HG03066 (cell line): ENCODE results near the gene PDIA4.
A peak's percentile ranks its signal among the peaks of the same experiment; 100 is the strongest.
"Not testable (repeated sequence)": the region's sequence is repeated elsewhere in the genome, so short reads cannot be mapped to it uniquely, and the experiment has no call there.

Source experiments
- ATAC-seq: cut with Tn5 transposase; IDR thresholded peaks from one replicate; pipeline ENCODE4 v1.9.1; 2021; ENCODE audit warnings: low read depth; ENCODE audit not compliant: unreplicated experiment

PDIA4 gene

DNA sequence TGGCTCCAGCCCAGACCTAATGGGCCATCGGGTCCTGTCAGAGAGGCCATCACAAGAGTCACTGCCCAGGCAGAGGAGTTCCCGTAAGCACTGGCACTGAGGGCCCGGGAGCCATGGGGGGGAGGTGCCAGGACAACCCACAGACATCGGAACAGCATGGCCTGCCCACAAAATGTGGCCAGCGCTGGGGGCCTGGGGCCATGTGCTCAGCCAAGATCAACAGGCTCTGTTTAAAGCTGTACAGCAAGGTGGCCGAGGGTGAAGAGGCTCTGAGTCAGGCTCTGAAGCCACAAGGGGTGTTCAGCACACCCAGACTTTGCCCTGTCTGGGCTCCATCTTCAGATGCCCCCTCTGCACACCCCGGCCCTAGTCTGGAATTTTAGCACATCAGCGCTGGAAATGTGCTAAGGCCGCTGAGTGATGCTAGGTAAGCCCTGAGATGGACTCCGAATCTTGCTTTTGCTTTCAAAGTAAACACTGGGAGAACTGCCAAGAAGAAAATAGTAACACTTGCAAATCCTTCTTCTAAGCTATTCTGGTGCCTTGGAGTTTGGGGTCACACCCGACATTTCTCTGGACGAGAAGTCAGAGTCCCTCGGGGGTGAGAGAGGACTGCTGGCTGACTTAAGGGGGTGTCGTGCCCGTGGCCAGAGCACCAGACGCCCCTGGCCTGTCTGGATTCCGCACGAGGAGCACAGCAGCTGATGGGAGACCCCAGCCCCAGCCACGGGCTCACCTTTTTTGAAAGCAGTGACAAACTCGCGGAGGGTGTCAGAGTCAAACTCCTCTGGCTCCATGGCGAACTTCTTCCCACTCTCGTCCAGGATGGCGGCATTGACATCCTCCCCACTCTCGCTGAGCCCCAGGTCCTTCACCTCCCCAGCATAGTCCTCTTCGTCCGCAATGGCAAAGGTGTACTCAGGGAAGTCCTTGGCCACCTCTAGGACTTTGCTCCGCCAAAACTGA is 23.6 kb downstream of the PDIA4 start:
- ATAC-seq, result no peak

- ATAC-seq, result no peak
These were observed 24.6 kb downstream of the PDIA4 start for GRCh38 chr7:149003560-149004305.

GRCh38 chr7:149003018-149003417 is 25.3 kb downstream of the PDIA4 start:
- ATAC-seq, result no peak

DNA sequence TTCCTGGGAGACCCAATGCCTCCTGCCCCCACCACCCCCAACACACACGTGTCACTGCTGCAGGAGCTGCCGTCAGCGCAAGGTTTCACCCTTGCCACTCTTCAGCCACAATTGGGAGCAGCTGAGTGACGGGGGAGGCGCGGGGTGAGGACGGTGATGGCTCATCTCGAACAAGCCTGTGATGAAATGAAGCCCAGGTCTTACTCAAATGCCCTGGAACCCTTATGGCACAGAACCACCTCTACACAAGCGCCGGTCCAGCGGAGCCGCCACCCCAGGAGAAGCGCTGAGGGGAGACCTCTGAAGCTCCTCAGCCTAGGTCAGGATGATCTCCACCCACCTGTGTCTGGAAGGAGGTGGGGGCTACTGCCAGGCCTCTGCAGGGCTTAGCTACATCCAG is 25.7 kb downstream of the PDIA4 start:
- ATAC-seq, result no peak

DNA sequence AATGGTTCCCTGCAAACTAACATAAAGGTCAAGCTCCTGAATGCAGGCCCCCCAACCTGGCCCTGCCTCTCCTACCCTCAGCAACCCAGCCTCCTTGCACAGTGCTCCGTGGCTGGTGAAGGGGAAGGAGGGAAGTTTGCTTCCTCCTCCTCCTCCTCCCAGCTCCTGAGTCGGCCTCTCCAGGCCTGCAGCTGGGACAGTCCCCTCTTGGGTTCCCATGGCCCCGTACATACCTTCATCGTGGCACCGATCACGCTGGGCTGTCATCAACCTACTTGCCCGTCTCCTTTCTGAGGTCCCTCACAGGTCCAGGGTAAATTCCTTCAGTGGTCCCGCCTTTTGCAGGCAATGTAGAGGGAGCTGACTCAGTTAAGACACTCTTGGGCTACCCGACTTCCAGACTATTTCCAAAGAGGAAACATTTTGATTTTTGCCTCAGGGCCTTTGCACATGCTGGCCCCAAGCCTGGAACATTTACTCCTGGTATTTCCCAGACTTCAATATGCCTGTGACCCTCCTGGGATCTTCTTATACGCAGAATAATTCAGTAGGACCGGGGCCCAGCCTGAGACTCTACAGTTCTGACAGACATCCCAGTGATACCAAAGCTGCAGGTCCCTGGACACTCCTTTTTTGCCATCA is 26.8 kb downstream of the PDIA4 start:
- no peak for ATAC-seq

DNA sequence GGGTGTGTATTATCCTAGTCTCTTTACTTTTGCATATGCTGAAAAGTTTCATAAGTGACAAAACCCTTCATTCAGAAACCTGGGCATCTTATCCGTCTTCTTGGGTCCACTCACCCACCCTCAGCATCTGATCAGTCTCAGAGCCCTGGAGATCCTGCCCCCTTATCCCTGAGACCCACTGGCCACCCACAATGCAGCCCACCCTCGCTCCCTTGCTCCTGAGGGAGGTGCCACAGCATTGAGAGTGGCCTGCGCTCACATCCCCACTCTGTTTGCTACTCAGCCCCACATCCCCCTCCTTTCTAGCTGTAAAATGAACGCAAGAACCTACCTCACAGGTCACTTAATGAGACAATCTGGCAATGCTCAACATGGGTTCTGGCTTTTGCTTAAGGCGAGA is 27.3 kb downstream of the PDIA4 start:
- ATAC-seq, result no peak

DNA sequence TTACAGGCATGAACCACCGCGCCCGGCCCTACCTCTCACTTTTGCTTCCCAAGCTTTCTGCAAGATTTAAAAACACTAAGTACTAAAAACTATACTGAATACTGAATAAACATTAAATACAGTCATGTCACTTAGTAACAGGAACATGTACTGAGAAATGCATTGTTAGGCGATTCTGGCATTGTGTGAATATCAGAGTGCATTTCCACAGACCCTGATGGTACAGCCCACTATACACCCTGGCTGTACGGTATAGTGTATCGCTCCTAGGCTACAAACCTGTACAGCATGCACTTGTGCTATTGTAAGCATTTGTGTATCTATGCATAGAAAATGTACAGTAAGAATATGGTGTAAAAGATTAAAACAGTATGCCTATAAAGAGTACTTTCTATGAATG is 29.1 kb downstream of the PDIA4 start:
- no peak for ATAC-seq

DNA sequence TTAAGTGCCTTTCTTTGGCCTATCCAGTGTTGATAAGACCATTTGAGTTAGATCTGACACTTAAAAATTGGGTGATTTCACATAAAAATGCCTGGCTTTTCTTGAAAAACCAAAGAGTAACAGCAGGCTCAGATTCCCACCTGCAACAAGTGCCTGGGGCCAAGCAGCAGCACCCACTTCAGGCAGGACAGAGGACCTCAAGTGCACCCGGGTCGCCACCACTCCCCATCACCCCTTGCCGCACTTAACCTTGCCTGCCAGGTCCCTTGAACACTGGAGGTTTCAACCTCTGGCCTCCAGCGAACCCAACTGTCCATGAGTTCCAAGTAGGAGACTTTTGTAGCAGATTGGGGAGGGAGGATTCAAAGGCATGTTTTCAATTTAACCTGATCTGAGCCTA is 30.8 kb downstream of the PDIA4 start:
- ATAC-seq, result no peak

GRCh38 chr7:148994576-148994975 is 33.7 kb downstream of the PDIA4 start:
- no peak for ATAC-seq

- ATAC-seq, result no peak
These were observed 35.1 kb downstream of the PDIA4 start for GRCh38 chr7:148993193-148993592.

- no peak for ATAC-seq
These were observed 36.8 kb downstream of the PDIA4 start for GRCh38 chr7:148991536-148991935.

DNA sequence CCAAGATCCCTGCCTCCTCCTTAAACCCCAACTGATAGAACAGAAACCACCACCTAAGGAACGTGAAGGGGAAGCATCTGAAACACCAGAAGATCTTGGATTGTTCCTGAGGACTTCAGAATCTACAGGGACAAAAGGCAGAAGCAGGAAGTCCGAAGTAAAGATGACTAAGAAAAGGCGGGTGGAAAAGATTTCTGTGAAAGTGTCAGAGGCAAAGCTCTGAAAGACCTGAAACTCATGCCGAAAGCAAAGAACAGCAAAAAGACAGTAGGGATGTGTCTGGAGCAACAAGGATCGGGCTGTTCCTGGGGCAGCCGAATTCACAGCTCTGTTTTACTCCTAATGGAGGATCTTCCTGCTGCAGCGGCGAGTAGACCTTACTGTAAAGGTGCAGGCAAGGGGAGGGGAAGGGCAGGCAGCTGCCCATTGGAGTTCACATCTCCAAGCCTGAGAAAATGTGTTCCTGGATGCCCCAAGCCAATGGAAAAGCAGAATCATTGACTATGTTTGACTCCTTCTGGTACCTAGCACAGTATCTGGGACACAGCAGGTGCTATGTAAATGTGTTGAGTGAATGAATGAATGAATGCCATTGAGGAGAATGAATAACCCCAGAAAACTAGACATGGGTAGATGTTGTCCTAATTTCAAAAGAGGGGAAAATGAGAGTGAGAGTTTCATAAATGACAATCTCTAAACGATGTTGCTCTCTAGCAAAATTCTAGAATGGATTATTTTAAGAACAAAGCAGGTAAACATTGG is 40.4 kb downstream of the PDIA4 start:
- peak; percentile 4 for ATAC-seq

GRCh38 chr7:148987010-148987750 is 41.1 kb downstream of the PDIA4 start:
- ATAC-seq, result peak; percentile 93

DNA sequence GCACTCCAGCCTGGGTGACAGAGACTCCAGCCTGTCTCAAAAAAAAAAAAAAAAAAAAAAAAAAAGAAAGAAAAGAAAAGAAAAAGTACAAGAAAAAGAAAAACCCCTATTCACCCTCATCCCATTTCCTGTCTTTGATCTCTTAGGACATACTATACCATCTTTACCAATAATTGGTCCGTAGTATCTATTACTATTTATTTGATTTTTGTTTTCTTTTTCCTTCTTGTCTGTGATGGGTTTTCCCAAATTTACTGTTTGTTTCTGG is 41.6 kb downstream of the PDIA4 start:
- no peak for ATAC-seq

DNA sequence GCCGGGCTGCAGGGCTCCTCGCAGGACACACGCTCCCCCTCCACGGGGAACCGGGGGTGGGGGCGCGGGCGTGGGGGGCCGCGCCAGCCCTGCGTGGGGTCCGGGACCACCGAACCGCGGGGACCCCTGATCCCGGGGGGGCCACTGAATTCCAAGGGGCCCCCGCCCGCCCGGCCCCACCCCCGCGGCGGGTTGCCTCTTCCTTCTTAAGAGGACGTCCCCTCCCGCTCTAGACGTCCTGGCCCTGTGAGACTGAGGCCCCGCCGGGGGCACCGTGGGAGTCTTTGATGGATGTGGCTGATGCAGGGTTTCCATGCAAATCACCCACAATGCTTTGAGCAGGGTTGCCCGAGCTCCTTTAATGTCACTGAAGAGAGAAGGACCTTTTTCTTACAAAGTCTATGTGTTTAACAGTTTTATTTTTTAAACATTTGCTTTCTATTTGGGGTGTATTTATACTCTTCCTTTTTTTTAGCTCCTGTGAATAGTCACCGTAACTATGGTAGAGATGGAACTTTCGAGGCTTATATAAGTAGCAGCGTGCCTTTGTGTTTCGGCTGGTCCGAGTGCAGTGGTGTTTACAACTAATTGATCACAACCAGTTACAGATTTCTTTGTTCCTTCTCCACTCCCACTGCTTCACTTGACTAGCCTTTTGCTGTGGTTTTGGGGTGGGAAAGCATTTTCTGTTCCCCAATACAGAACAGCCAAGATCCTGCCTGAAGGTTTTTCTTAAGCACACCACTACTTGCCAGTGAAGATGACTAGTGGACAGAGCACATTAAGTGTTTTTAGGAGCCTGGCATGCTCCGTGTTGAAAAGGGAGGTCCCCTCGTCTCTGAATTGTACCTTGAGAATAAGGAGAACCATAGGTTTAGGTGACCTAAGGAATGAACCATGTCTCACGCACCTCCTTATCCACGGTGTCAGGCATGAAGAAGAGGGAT is 44.8 kb downstream of the PDIA4 start:
- ATAC-seq, result peak; percentile 48

DNA sequence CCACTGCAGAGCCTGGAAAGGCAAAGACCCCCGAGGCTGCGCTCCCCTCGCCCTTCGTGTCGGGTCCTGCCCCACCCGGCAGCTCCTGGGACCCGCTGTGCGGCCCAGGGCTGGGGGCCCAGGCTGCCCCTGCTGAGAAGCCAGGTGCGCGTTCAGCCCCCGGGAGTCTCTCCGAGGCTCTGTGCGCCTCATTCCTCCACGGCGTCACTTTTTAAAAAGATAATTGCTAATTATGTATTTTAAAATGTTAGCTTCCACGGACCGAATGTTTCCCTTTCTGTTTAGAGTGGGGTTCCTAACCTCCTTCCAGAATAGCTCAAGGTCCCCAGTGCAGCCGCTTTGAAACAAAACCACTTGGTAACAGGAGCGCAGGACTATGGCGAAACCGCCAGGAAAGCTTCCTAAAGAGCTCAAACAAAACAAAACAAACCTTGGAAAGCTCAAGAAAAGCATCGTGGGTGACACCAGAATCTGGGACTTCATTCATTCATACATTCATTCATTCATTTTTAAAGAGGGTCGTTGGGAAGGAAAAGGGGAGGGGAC is 45.6 kb downstream of the PDIA4 start:
- ATAC-seq, result no peak

GRCh38 chr7:148979827-148980226 is 48.5 kb downstream of the PDIA4 start:
- ATAC-seq, result no peak

GRCh38 chr7:148979072-148979471 is 49.2 kb downstream of the PDIA4 start:
- not testable (repeated sequence) for ATAC-seq

DNA sequence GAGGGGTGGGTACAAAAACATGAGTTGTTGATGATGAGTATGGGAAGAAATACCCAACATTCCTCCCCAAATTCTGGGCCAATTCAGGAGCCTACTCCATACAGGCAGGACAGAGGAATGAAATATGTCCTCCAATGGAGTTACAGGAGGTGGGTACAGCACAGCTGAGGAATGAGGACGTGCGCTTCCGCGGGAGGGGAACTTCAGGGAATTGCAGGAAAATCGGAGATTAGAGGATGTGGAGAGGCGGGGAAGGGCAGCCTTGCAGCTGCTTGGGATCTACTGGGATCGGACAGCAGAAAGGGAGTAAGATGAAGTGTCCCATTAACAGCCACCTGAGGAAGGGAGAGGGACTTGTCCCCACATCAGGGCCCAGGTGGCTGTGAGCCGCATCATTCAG is 50.2 kb downstream of the PDIA4 start:
- no peak for ATAC-seq
